GM18870 (cell line): ENCODE measurements around the gene NADK.

Source experiments
- ATAC-seq: cut with Tn5 transposase; IDR thresholded peaks from one replicate; pipeline ENCODE4 v1.9.1; 2021; ENCODE audit warnings: moderate library complexity; ENCODE audit not compliant: unreplicated experiment

The NADK gene

GRCh38 chr1:1786836-1787605 is 8.8 kb upstream of the NADK start:
- ATAC-seq, result no peak

- ATAC-seq, result no peak
Measured at GRCh38 chr1:1785666-1786065, 7.4 kb upstream of the NADK start.

GRCh38 chr1:1784933-1785332 is 6.7 kb upstream of the NADK start:
- no peak for ATAC-seq

- no peak for ATAC-seq
Measured at GRCh38 chr1:1783320-1783719, 5.0 kb upstream of the NADK start.

GRCh38 chr1:1782399-1783221 is 4.3 kb upstream of the NADK start:
- ATAC-seq, result no peak

- no peak for ATAC-seq
Measured at GRCh38 chr1:1781526-1781903, 3.2 kb upstream of the NADK start.

- no peak for ATAC-seq
Measured at GRCh38 chr1:1780598-1781525, 2.6 kb upstream of the NADK start.

- ATAC-seq, result peak; percentile 43
Measured at GRCh38 chr1:1779691-1780597, 1.7 kb upstream of the NADK start.

- no peak for ATAC-seq
Measured at GRCh38 chr1:1779320-1779675, 1.0 kb upstream of the NADK start.

GRCh38 chr1:1778663-1779319 is 521 bp upstream of the NADK start:
- ATAC-seq, result peak; percentile 69

GRCh38 chr1:1777583-1777899 is 729 bp downstream of the NADK start:
- no peak for ATAC-seq

GRCh38 chr1:1776672-1777582 is 1.3 kb downstream of the NADK start:
- no peak for ATAC-seq

GRCh38 chr1:1775327-1776226 is 2.7 kb downstream of the NADK start:
- ATAC-seq, result no peak

- ATAC-seq, result no peak
Measured at GRCh38 chr1:1773874-1774273, 4.4 kb downstream of the NADK start.

- ATAC-seq, result no peak
Measured at GRCh38 chr1:1771096-1771495, 7.2 kb downstream of the NADK start.

GRCh38 chr1:1770102-1770501 is 8.2 kb downstream of the NADK start:
- ATAC-seq, result no peak

GRCh38 chr1:1768249-1768992 is 9.8 kb downstream of the NADK start:
- ATAC-seq, result no peak
